ENCODE measurements around the gene PEX14. TPM values are rescaled to one million over a fixed set of nuclear protein-coding genes. Genes with fewer than 3 reads are reported as not detected.
A peak's percentile ranks its signal among the peaks of the same experiment; 100 is the strongest.

Gene PEX14
- total and polyA plus RNA-seq, 9 donors = 11.7 to 16.8 (median 15.1) TPM

DNA sequence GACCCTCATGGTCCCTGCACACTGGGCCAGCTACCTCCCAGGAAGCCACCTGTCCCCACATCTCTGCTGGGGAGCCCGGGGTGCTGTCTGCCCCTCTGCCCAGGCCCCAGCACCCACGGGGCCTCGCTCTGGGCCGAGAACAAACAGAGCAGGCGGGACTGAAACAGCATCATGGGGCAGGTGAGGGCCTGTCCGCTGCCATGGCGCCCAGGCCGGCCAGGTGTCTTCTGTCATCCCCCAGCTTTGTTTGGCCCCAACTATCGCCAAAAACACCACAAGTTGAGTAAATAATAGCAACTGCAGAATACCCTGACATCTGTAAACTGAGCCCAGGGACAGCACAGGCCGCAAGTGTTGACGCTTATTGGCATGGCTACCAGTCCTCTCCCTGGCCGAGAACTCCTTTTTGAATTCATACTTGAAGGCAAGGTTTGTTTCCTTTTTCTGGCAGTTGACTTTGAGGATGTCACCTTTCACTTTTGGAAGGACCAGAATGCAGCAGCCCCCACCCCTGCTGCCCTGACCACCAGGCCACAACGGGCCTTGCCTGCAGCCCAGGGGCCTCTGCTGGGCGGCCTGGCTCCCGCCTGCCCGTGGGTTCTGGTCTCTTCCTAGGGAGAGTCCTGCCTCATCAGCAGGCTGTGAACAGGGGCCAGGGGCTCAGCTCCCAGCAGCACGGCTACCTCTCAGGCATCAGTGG, 169.0 kb downstream of the PEX14 start:
- H3K9me3 ChIP-seq (replicated peaks; ENCODE audit: control insufficient read depth, low read depth, low read length) = no peaks in the 10 kb centered on the region
- H3K27me3 ChIP-seq (ENCODE audit: control insufficient read depth, insufficient read depth, low read length) = peaks cover 29% of the 10 kb centered on the region
- peaks cover 41% of the 10 kb centered on the region for H3K36me3 ChIP-seq (ENCODE audit: control insufficient read depth, insufficient read depth, low read length)
- peaks cover 56% of the 10 kb centered on the region for H3K4me1 ChIP-seq (ENCODE audit: control insufficient read depth, insufficient read depth, low read length)
- H3K27ac ChIP-seq (ENCODE audit: low read length) = no peak overlapping the region
- no peak for DNase-seq
- no peak overlapping the region for H3K4me3 ChIP-seq (ENCODE audit: low read length)
- 82% methylated on average over 10 of the region's 17 CpGs for WGBS (ENCODE audit: insufficient coverage)

- peaks cover 39% of the 10 kb centered on the region for H3K36me3 ChIP-seq (ENCODE audit: control insufficient read depth, insufficient read depth, low read length)
- 92% methylated on average over 29 of the region's 32 CpGs for WGBS (ENCODE audit: insufficient coverage)
- H3K27me3 ChIP-seq (ENCODE audit: control insufficient read depth, insufficient read depth, low read length) = peaks cover 27% of the 10 kb centered on the region
- no peak for DNase-seq
- no peak overlapping the region for H3K27ac ChIP-seq (ENCODE audit: low read length)
- no peaks in the 10 kb centered on the region for H3K9me3 ChIP-seq (replicated peaks; ENCODE audit: control insufficient read depth, low read depth, low read length)
- peaks cover 60% of the 10 kb centered on the region for H3K4me1 ChIP-seq (ENCODE audit: control insufficient read depth, insufficient read depth, low read length)
- H3K4me3 ChIP-seq (ENCODE audit: low read length) = no peak overlapping the region
Observed at GRCh38 chr1:10644307-10645128, 169.8 kb downstream of the PEX14 start.

- Histone ChIP-seq H3K27ac (ENCODE audit: low read length) (no peak overlapping the region), H3K36me3 (ENCODE audit: control insufficient read depth, insufficient read depth, low read length) (peaks cover 34% of the 10 kb centered on the region)
- peak; percentile 30 for DNase-seq
Observed at GRCh38 chr1:10646347-10646861, 171.7 kb downstream of the PEX14 start.

DNA sequence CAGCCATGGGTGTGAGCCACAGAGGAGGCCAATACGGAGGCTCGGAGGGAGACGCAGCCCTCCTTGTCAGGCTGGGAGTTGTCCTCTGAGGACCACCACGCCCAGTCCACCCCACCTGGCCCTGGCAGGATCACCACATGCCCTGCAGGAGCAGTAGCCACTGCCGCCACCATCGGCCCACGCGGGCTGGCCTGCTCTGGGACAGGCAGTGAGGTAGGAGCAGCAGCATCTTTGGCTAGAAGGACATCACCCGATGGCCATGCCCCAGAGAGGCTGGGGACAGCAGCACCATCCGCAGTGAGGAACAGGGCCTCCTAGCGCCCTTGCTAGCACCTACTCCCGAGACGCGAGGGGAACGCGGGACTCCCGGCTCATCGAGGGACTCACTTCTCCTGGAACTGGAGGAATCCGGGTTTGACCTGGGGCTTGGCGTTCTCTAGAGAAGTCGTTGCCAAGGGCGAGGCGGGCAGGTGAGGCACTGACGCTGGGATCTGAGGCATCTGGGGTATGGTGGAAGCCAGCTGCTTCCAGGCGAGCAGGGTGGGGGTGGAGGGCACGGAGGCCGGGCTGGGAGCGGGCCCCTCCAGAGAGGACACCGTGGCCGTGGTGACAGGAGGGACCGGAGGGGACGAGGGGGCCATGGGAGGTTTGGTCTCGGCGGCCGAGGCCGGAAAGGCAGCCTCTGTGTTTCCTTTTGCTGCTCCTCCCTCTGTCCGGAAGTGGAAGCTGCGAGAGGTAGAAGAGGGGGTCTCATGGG, 172.8 kb downstream of the PEX14 start:
- DNase-seq = no peak
- Histone ChIP-seq H3K36me3 (ENCODE audit: control insufficient read depth, insufficient read depth, low read length) (peaks cover 38% of the 10 kb centered on the region), H3K27me3 (ENCODE audit: control insufficient read depth, insufficient read depth, low read length) (peaks cover 17% of the 10 kb centered on the region), H3K4me3 (ENCODE audit: low read length) (no peak overlapping the region), H3K9me3 (replicated peaks; ENCODE audit: control insufficient read depth, low read depth, low read length) (no peaks in the 10 kb centered on the region), H3K27ac (ENCODE audit: low read length) (no peak overlapping the region), H3K4me1 (ENCODE audit: control insufficient read depth, insufficient read depth, low read length) (peaks cover 40% of the 10 kb centered on the region)
- WGBS (ENCODE audit: insufficient coverage) = 92% methylated on average over 34 of the region's 38 CpGs

More at GRCh38 chr1:10646347-10646861, 171.7 kb downstream of the PEX14 start:
- Histone ChIP-seq H3K27me3 (ENCODE audit: control insufficient read depth, insufficient read depth, low read length) (peaks cover 16% of the 10 kb centered on the region), H3K9me3 (replicated peaks; ENCODE audit: control insufficient read depth, low read depth, low read length) (no peaks in the 10 kb centered on the region), H3K4me1 (ENCODE audit: control insufficient read depth, insufficient read depth, low read length) (peaks cover 42% of the 10 kb centered on the region), H3K4me3 (ENCODE audit: low read length) (no peak overlapping the region)
- 91% methylated on average over 12 of the region's 12 CpGs for WGBS (ENCODE audit: insufficient coverage)

DNA sequence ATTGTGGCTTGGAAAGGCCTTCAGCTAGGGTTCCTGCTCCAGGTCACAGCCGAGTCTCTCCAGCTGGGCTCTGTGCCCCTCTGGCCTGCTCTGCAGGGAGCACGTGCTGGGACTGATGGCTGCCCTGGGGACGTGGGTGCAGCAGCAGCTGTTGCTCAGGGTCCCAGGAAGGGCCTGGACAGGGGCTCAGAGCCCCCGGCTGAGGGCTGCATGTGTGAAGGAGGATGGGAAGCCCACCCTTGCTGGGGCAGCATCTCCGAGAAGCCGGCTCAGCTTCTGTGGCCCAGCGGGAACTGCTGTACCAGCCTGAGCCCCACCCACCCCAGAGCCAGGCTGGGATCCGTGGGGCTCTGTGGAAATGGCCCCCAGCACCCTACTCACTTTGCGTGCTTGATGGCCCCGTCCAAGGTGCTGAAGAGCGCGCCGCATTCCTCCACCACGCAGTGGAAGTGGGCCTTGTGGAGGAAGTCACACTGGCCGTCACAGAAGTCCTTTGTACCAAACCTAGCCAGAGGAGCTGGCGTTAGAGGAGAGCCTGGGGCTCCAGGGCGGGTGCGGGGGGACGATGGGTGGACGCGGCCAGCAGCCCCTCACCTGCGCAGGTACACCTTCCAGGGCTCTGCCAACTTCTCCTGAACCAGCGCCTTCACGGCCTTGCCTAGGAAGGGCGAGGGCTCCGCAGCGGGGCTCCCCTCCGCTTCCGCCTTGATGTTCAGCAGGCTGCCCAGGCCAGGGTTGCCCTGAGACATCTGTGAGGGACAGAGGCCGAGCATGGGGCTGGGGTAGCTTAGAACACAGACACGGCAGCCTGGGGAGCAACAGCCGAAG, 174.2 kb downstream of the PEX14 start:
- peak overlapping the region; percentile 20 for H3K27ac ChIP-seq (ENCODE audit: low read length)
- no peaks in the 10 kb centered on the region for H3K9me3 ChIP-seq (replicated peaks; ENCODE audit: control insufficient read depth, low read depth, low read length)
- DNase-seq = no peak
- H3K36me3 ChIP-seq (ENCODE audit: control insufficient read depth, insufficient read depth, low read length) = peaks cover 41% of the 10 kb centered on the region
- H3K4me1 ChIP-seq (ENCODE audit: control insufficient read depth, insufficient read depth, low read length) = peaks cover 39% of the 10 kb centered on the region
- peaks cover 17% of the 10 kb centered on the region for H3K27me3 ChIP-seq (ENCODE audit: control insufficient read depth, insufficient read depth, low read length)
- 69% methylated on average over 31 of the region's 32 CpGs for WGBS (ENCODE audit: insufficient coverage)
- no peak overlapping the region for H3K4me3 ChIP-seq (ENCODE audit: low read length)

- Histone ChIP-seq H3K9me3 (replicated peaks; ENCODE audit: control insufficient read depth, low read depth, low read length) (no peaks in the 10 kb centered on the region), H3K36me3 (ENCODE audit: control insufficient read depth, insufficient read depth, low read length) (peaks cover 42% of the 10 kb centered on the region), H3K27me3 (ENCODE audit: control insufficient read depth, insufficient read depth, low read length) (peaks cover 17% of the 10 kb centered on the region), H3K4me3 (ENCODE audit: low read length) (no peak overlapping the region), H3K4me1 (ENCODE audit: control insufficient read depth, insufficient read depth, low read length) (peaks cover 35% of the 10 kb centered on the region), H3K27ac (ENCODE audit: low read length) (no peak overlapping the region)
- no peak for DNase-seq
- 38% methylated on average over 18 of the region's 30 CpGs for WGBS (ENCODE audit: insufficient coverage)
Observed at GRCh38 chr1:10649517-10650201, 174.9 kb downstream of the PEX14 start.

GRCh38 chr1:10650556-10651388, 176.0 kb downstream of the PEX14 start:
- no peak overlapping the region for H3K27ac ChIP-seq (ENCODE audit: low read length)

DNA sequence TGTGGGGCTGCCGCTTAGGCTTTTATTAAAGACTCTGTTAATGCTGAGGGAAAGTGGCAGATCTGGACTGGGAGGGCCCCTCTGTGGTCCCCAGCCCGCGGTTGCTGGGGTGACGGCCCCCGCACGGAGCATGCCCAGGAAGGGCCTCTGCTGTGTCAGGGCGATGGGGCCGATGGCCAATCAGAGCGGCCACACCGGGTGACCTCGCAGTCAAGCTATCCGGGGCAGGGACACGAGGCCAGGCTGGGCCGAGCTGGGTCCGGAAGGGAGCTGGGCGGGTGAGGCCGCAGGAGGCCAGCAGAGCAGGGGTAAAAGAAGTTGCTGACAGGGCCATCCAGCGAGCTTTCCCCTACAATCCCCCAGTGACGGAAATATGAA, 176.6 kb downstream of the PEX14 start:
- Histone ChIP-seq H3K27ac (ENCODE audit: low read length) (no peak overlapping the region), H3K4me1 (ENCODE audit: control insufficient read depth, insufficient read depth, low read length) (peaks cover 32% of the 10 kb centered on the region), H3K27me3 (ENCODE audit: control insufficient read depth, insufficient read depth, low read length) (peaks cover 17% of the 10 kb centered on the region), H3K9me3 (replicated peaks; ENCODE audit: control insufficient read depth, low read depth, low read length) (no peaks in the 10 kb centered on the region), H3K4me3 (ENCODE audit: low read length) (no peak overlapping the region), H3K36me3 (ENCODE audit: control insufficient read depth, insufficient read depth, low read length) (peaks cover 44% of the 10 kb centered on the region)
- 37% methylated on average over 17 of the region's 19 CpGs for WGBS (ENCODE audit: insufficient coverage)
- DNase-seq = no peak

More at GRCh38 chr1:10650556-10651388, 176.0 kb downstream of the PEX14 start:
- no peak for DNase-seq
- Histone ChIP-seq H3K4me3 (ENCODE audit: low read length) (no peak overlapping the region), H3K27me3 (ENCODE audit: control insufficient read depth, insufficient read depth, low read length) (peaks cover 17% of the 10 kb centered on the region), H3K4me1 (ENCODE audit: control insufficient read depth, insufficient read depth, low read length) (peaks cover 33% of the 10 kb centered on the region), H3K9me3 (replicated peaks; ENCODE audit: control insufficient read depth, low read depth, low read length) (no peaks in the 10 kb centered on the region), H3K36me3 (ENCODE audit: control insufficient read depth, insufficient read depth, low read length) (peaks cover 47% of the 10 kb centered on the region)
- WGBS (ENCODE audit: insufficient coverage) = 49% methylated on average over 28 of the region's 40 CpGs
